Activated CD4-positive, alpha-beta T cell treated with anti-CD3 and anti-CD28 coated beads, Interleukin-2, amount 50 U/mL, for 24 hours (primary cell): ENCODE measurements around the gene KCNG2.

Source experiments
- DNase-seq, 2 donors: peaks; one replicate each; pipeline ENCODE4 v3.0.0-alpha.2; 2020; ENCODE audit warnings: low read depth in 1 of 2, low spot score in 1 of 2

KCNG2 gene

DNA sequence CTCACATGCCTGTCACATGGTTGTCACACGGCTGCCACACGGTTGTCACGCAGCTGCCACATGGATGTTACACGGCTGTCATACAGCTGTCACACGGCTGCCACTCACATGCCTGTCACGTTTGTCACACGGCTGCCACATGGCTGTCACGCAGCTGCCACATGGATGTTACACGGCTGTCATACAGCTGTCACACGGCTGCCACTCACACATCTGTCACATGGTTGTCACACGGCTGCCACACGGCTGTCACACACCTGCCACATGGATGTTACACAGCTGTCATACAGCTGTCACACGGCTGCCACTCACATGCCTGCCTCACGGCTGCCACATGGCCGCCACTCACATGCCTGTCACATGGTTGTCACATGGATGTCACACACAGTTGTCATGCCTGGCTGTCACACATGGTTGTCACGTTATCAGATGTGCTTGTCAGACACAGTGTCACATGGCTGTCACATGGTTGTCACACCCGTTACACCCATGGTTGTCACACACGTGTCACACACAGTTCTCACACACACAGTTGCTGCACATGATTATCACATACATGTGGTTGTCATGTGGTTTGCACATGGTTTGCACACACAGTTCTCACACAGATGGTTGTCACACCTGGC lies 19.4 kb downstream of the KCNG2 start:
- no peak for DNase-seq

DNA sequence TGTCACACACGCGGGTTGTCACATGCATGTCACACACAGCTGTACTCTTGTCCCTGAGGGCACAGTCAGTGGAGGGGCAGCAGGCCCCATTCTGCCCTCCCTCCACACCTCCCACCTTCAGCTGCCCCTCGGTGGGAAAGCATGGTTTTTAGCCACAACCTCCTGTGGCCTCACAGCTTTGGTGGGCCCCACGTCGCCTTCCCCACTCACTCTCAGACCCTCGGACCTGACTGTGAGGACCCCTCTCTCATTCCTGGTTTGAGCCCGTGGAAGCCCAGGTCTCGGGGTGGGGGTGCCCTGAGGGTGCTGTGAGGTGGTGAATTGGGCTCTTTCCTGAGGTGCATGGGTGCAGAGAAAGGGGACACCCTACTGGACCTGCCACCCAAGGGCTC lies 19.9 kb downstream of the KCNG2 start:
- no peak for DNase-seq

DNA sequence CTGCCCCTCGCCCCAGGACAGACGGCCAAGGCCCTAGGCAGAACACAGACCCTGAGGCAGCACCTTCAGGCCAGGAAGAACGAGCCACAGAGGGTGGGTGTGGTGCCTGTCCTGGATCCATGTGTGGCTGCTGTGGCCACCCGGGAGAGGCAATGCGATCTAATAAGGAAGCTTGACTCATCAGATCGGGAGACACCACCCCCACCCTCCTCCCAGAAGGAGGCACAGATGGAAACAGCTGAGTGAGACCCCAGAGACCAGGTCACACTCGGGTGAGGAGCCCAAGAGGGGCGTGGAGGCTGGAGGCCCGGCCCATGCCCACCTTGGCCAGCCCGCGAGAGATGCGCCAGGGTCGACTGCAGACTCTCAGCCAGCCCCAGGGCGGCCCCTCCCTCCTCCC lies 20.3 kb downstream of the KCNG2 start:
- DNase-seq, result no peak

DNA sequence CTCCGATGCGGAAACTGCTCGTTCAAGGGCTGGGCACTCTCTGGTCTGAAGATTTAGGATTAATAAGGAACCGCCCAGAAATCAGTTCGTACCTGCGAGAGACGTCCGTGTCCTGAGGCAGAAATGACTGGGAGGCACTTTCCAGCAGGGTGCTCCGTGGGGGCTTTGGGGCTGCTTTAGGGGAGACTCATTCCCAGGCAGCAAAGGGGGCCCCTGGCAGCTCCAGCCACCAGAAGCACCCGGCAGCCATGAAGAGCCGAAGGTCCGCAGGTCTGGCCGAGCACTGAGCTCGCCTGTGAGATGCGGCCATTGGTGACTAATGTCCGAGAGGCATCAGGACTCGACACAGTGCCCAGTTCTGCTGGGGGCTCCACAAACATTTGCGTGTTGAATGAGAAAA lies 20.9 kb downstream of the KCNG2 start:
- no peak for DNase-seq

DNA sequence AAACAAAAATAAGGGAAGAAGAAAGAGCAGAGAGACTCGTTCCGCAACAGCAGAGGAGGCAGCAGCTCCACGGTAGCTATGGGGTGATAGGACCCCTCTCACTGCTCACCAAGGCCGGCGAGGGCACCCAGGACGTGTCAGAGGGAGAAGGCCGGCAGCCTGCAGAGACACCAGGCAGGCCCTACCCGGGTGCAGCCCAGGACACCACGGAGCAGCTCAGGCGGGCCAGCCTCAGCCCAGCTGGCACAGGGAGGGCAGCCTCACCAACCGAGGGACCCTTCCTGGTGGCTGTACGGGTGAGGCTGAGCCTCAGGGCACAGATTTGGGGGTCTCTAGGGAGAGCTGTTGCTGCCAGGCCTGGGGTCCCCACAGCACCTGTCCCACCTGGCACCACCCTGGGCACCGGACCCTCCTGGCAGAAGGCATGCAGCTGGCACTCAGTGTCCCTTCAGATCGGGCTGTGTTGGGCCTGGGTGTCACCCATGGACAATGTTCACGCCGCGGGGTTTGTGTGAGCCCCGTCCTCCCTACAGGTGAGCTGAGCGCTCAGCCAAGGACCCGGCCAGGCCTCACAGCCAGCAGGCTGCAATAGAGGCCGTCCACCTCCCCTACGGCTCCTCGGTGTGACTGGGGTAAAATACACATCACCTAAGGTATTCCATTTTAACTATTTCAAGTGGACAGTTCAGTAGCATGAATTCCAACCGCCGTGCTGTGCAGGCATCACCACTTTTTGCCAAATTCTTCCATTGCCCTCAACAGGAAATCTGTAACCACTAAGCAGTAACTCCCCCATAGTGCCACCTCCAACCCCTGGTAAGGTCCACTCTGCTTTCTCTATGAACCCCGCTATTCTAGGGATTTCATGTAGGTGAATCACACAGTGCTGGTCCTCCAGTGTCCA lies 21.6 kb downstream of the KCNG2 start:
- no peak for DNase-seq

DNA sequence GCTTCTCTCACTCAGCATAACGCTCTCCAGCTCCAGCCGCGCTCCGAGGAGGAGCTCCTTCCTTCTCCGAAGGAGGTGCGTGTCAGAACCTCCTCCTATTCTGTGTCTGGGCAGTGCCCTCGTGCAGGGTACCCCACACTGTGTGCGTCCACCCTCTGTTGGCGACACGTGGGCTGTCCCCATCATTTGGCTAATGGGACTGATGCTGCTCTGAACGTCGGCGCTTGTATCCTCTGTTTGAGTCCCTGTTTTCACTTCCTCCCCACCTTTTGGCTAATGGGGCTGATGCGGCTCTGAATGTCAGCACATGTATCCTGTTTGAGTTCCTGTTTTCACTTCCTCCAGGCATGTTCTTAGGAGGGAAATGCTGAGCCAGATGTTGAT lies 22.2 kb downstream of the KCNG2 start:
- no peak for DNase-seq

DNA sequence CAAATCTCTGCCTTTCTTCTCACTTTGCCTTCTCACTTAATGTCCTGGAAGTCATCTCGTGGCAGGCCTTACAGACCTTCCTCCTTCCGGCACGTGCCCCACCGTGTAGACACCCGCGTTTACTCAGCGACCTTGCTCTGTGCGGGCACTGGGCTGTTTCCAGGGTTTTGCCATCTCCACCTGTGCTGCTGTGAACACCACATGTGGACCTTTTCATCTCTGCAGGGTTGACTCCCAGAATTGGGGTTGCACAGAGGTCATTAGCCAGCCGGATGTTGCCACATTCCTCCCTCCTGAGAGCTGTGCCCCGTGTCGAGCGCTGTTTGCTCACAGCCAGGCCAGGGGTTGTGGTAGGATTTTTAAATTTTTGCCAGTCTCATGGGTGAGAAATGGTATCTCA lies 25.4 kb downstream of the KCNG2 start:
- DNase-seq, result no peak

DNA sequence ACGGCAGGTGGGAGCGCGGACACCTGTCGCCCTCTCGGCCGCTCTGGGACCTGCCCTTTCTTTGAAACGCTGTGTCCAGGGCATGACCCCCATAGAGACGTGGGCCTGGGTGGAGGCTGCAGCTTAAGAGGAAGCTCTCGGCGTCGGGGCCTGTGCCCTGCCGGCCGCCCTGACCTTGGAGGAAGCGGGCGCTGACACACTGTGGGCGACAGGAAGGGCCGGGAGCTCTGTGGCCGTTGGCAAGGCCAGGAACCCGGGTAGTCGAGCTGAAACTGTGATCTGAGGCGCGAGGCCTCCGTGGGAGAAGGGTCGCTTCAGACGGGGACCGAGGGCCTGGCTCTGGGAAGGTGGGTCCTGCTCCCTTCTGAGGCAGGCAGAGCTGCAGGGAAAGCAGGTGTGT lies 28.2 kb downstream of the KCNG2 start:
- DNase-seq, result no peak

DNA sequence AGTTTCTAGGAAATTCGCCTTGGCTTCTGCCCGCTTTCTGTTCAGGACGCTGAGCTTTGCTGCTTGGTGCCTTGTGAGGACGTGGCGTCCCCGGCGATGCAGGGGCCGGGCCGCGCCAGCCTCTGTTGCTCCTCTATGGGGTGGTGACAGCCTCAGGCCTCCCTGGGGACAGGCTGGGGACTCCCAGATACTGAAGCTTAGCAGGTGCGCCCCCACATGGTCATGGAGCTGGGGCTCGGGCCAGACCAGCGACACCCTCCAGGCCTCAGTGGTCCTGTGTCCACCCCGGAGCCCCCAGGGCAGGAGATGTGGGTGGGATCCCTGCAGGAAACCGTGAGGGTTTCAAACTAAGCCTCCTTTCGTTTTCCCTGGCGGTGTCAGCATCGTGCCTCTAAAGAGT lies 29.2 kb downstream of the KCNG2 start:
- no peak for DNase-seq

DNA sequence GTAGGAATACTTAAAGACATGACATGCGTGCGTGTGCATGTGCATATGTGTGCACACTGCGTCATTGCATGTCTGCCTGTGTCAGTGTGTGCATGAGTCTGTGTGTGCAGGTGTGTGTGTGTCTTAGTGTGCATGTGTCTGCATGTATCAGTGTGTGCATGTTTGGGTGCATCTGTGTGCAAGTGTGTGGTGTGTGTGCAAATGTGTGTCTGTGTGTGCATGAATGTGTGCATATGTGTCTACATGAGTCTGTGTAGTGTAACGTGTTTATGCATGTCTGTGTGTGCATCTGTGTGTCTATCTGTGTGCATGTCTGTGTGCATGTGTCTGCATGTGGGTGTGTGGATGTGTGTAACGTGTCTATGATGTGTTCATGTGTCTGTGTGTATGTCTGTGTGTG lies 30.5 kb downstream of the KCNG2 start:
- DNase-seq, result no peak

DNA sequence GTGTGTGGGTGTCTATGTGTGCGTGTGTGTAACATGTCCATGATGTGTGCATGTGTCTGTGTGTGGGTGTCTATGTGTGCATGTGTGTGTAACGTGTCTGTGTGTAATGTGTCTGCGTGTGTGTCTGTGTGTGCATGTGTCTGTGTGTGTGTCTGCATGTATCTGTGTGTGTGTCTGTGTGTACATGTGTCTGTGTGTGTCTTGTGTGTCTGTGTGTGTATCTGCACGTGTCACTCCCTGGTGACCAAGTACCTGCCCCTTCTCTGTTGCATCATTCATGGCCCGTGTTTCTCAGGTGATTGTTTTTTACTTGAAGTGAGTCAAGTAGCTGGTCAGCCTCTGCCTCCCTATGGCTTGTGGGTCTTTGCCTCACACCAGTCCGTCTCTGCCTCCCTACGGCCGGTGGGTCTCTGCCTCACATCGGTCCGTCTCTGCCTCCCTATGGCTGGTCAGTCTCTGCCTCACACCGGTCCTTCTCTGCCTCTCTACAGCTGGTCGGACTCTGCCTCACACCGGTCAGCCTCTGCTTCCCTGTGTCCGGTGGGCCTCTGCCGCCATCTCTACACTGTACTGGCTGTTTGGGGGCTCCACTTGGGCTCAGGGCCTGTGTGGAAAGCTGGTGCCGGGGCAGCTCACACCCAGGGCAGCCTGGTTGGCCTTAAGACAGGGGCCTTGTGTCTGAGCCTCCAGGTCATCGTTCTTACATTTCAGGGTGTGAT lies 31.6 kb downstream of the KCNG2 start:
- no peak for DNase-seq

DNA sequence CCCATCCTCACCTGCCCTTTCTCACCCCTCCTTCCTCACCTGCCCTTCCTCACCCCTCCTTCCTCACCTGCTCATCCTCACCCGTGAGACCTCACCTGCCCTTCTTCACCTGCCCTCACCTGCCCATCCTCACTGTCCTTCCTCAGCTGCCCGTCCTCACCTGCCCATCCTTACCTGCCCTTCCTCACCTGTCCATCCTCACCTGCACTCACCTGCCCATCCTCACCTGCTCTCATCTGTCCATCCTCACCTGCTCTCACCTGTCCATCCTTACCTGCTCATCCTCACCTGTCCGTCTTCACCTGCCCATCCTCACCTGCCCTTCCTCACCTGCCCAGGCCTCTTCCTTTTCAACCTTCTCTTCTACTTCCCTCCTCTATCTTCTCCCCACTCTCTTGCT lies 34.4 kb downstream of the KCNG2 start:
- no peak for DNase-seq

DNA sequence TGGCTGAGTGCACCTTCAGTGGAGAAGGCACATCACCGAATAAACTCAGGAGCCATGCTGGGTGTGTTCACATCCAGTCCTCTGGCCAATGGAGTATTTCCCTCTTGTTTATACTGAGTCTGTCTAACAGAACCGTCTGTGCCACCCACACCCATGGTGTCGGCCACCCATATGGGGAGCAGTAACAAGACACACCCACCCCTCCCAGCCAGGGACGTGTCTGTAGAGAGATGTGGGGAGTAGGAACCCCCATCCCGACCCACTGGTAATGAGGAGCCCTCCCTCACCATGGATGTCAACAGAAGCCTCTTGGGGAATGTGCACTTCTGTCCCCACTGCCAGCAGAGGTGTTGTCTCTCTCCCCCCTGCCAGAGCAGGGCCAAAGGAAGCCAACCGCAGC lies 37.1 kb downstream of the KCNG2 start:
- no peak for DNase-seq

DNA sequence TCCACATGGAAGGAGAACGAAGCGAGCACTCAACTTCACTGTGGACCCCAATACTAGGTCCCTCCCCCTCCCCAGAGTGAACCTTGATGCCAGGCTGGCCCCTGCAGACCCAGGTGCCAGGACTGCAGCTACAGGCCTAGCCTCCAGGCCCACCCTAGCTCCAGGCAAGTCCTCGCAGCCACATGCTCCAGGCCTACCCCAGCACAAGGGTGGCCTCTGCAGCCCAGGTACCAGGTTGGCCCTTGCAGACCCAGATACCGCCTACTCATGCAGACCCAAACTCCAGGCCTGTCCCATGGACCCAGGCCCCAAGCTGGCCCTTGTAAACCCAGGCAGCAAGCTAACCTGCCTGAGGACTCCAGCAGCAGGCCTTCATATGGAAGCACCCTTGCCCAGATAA lies 44.2 kb downstream of the KCNG2 start:
- DNase-seq, result no peak

DNA sequence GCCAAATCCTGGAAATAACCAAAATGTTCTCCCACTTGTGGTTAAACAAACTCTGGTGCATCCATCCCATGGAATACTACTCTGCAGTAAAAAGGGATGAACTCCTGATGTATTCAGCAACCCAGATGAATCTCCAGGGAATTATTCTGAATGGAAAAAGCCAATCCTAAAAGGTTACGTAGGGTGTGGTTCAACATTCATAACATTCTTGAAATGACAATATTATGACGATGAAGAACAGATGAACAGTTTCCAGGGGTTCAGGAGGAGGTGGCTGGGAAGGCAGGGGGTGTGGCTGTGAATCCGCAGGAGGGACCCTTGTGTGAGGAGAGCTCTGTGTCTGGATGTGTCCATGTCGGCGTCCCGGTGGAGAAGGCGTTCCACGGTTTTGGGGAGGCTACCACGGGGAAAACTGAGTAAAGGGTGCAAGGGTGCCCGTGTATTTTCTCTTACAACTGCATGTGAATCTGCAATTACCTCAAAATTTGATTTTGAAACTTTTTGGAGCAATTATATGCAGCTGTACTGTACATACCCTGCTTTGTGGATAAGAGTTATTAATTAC lies 47.3 kb downstream of the KCNG2 start:
- no peak for DNase-seq

DNA sequence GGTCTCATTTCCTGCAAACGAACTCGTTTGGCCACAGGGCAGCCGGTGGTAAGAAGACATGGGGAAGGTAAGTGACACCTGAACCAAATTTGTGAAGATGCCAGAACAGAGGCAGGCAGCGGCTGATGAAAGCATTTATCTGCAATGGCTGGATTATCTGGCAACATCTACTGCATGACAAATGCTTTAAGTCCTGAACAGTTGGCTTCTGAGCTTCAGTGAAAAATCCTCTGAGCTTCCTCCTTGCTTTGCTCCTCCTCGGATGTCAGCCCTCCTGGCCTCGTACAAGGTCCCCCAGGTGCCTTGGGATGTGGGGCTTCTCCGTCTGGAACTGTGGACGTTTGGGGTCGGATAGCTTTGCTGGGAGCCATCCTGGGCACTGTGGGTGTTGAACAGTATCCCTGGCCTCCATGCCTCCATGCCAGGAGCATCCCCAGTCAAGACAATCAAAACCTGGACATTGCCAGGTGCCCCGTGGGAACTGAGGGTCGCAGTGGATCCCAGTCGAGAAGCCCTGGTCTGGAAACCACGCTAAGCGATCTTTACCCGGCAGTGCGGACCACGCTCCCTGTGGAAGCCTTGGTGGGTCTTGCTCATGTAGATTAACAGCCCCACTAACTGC lies 49.3 kb downstream of the KCNG2 start:
- DNase-seq, result no peak

DNA sequence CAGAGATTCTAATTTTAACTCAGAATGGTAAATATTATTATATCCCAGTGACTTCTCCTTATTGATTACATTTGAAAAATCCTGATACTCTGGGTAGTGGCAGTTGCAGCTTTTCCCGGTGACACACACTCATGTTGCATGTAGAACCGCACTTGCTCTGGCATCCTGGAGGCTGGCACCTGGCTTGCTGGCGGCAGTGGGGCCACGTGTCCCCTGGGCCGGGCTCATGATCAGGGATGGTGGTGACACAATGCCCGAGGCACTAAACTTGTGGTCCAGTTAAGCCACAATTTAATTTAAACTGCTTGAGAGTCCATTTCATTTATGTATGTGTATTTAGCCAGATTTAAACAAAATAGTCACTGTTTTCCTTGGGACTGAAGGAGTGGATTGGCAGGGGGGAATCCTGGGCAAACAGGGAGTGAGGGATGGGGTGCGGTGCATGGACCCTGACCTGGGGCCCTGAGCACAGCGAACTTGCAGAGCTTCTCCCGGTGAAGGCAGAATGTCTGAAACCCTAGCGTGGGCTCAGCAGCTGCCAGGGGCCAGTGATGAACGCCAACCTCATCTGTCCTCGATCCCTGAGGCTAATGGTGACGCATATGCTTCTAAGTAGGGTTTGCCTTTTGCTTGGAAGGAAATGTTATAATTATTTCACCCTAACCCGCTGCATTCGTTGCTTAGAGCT lies 50.0 kb downstream of the KCNG2 start:
- DNase-seq, result no peak

DNA sequence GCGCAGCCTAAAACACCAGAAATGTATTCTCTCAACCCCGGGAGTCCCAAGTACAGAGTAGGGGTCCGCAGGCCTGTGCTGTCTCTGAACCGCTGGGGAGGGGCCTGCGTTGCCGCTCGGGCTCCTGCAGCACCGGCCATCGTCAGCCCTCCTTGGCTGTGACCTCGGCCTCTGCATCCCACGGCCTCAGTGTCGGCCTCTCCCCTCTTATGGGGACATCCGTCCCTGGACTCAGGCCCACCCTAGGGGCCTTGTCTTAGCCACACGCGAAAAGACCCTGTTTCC lies 50.5 kb downstream of the KCNG2 start:
- DNase-seq, result no peak

DNA sequence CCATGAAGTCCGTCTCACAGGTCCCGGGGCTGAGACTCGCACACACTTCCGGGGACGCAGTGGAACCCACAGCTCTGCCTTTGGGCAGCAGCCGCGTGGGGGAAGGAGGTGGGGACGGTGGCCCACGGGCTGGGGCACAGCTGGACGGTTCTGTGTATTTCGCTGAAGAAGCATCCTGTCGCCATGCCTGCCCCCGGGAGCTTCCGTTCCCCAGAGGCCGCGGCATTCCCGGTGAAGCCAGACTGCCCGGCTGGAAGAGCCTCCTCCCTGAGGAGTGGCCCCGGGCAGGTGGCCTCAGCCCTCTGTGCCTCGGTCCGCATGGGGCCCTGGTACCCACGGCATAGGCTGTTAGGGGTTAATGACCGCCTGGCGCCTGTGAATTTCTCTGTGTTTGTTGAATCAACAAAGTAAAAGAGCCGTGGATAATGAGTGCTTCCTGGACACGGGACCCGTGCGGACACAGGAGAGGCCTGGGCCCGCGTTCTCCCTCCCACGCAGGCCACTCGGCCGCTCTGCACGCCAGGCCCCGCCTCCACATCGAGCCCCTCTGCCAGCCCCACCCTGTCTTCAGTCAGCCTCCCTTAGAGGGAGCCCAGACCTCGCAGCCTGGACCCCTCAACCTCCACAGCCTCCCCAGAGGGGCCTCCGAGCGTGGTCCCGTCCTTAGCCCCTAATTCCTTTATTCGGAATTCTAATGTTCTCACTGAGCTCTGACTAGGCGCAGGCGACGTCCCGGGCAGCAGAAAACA lies 51.0 kb downstream of the KCNG2 start:
- DNase-seq, result no peak
